HCT116 (cell line): ENCODE results near the gene C12orf75. TPM values are rescaled to one million over a fixed set of nuclear protein-coding genes. Genes with fewer than 3 reads are reported as not detected.

Experiments used
- ATAC-seq: fragments of 200-7000 bp; cut with Tn5 transposase; 2 replicates; pipeline ENCODE4 v1.9.1; 2020; ENCODE audit warnings: mild to moderate bottlenecking, moderate library complexity
- BruUV-seq: library from RNA; stranded (reverse); fragments of 400-500 nt; replicated peaks from 2 replicates; lab custom pipeline; 2021; lab: Mats Ljungman, UMichigan
- CTCF ChIA-PET: fragments of 300-600 bp; sonication (Branson Sonifier 250); formaldehyde crosslinking; loops from one replicate; lab custom pipeline; 2021; ENCODE audit warnings: antibody characterized with exemption; lab: Charles Lee
- POLR2A ChIA-PET: fragments of 300-600, 350-600 bp; sonication (Branson Sonifier 250); formaldehyde crosslinking; loops from one replicate; lab custom pipeline; 2021; ENCODE audit warnings: antibody characterized with exemption; lab: Charles Lee
- RAD21 ChIA-PET, 2 experiments: fragments of 300-600 bp; sonication (Branson Sonifier 250); formaldehyde crosslinking; loops; one replicate each; lab custom pipeline; 2023; ENCODE audit warnings: low total read pairs in 2 of 2; ENCODE audit not compliant: uncharacterized antibody in 2 of 2, unreplicated experiment in 2 of 2, low non-redundant PET in 1 of 2; lab: Charles Lee
- DNase-seq: peaks from one replicate; pipeline ENCODE4 v3.0.0-alpha.2; 2010; ENCODE audit warnings: low read depth, low spot score
- H2AFZ ChIP-seq: fragments of 200-600 bp; shearing (Covaris generic), sonication (generic); 2 replicates; pipeline ENCODE4 v1.6.1; 2017; ENCODE audit warnings: low read depth, mixed run types, mixed read lengths, antibody characterized with exemption, low read length; ENCODE audit not compliant: poor library complexity, severe bottlenecking
- H3K27ac ChIP-seq: 2 replicates; pipeline ENCODE4 v1.5.1; 2012; ENCODE audit warnings: low read depth, low read length
- H3K27me3 ChIP-seq: fragments of 200-600 bp; sonication (generic); 2 replicates; pipeline ENCODE4 v1.6.1; 2016; ENCODE audit warnings: mixed run types, low read length, mixed read lengths; ENCODE audit not compliant: insufficient read depth
- H3K36me3 ChIP-seq, 2 experiments: fragments of 200-500 bp in 1 of 2; fragments of 200-600 bp in 1 of 2; sonication (Bioruptor generic) in 1 of 2; sonication (generic) in 1 of 2; 2 replicates each; pipeline versions ENCODE4 v1.5.1 to v1.6.1; 2014 to 2016; ENCODE audit warnings: low read length in 2 of 2, inconsistent platforms in 1 of 2, mixed read lengths in 1 of 2, mixed run types in 1 of 2; ENCODE audit not compliant: insufficient read depth in 2 of 2, control insufficient read depth in 1 of 2
- H3K4me1 ChIP-seq, 2 experiments: fragments of 200-600 bp in 1 of 2; sonication (generic) in 1 of 2; 2 replicates each; pipeline versions ENCODE4 v1.5.1 to v1.6.1; 2012 to 2017; ENCODE audit warnings: low read length in 2 of 2, inconsistent platforms in 1 of 2, mild to moderate bottlenecking in 1 of 2, mixed read lengths in 1 of 2, mixed run types in 1 of 2, moderate library complexity in 1 of 2; ENCODE audit not compliant: insufficient read depth in 2 of 2, control insufficient read depth in 1 of 2
- H3K4me2 ChIP-seq: fragments of 200-600 bp; sonication (generic); 2 replicates; pipeline ENCODE4 v1.6.1; 2017; ENCODE audit warnings: mixed run types, low read length, mixed read lengths
- H3K4me3 ChIP-seq, 2 experiments: fragments of 200-600 bp in 1 of 2; sonication (generic) in 1 of 2; replicated peaks in 1 of 2; 2 replicates each; pipeline ENCODE4 v1.5.1; 2011 to 2016; ENCODE audit warnings: low read length in 2 of 2, control low read depth in 1 of 2, low read depth in 1 of 2, mild to moderate bottlenecking in 1 of 2, mixed read lengths in 1 of 2, mixed run types in 1 of 2
- H3K79me2 ChIP-seq: fragments of 200-600 bp; sonication (generic); 2 replicates; pipeline ENCODE4 v1.6.1; 2017; ENCODE audit warnings: mild to moderate bottlenecking, mixed run types, low read length, moderate library complexity, mixed read lengths; ENCODE audit not compliant: insufficient read depth
- H3K9ac ChIP-seq: fragments of 200-600 bp; sonication (generic); 2 replicates; pipeline ENCODE4 v1.6.1; 2016; ENCODE audit warnings: low read length, mixed read lengths
- H3K9me2 ChIP-seq: fragments of 200-600 bp; sonication (generic), shearing (Covaris generic); 2 replicates; pipeline ENCODE4 v1.6.1; 2017; ENCODE audit warnings: mixed run types, mild to moderate bottlenecking, moderate library complexity; ENCODE audit not compliant: insufficient read depth
- H3K9me3 ChIP-seq, 2 experiments: fragments of 200-500 bp in 1 of 2; fragments of 200-600 bp in 1 of 2; sonication (Bioruptor generic) in 1 of 2; sonication (generic) in 1 of 2; 2 replicates each; pipeline ENCODE4 v1.6.1; 2014 to 2017; ENCODE audit warnings: low read length in 2 of 2, mixed read lengths in 2 of 2, inconsistent platforms in 1 of 2, low read depth in 1 of 2, mild to moderate bottlenecking in 1 of 2, mixed run types in 1 of 2, moderate library complexity in 1 of 2; ENCODE audit not compliant: control insufficient read depth in 1 of 2, insufficient read depth in 1 of 2
- H4K20me1 ChIP-seq: fragments of 200-600 bp; sonication (generic), shearing (Covaris generic); 2 replicates; pipeline ENCODE4 v1.6.1; 2017; ENCODE audit warnings: mixed run types, mild to moderate bottlenecking, moderate library complexity; ENCODE audit not compliant: insufficient read depth
- ATF3 ChIP-seq: IDR thresholded peaks from 2 replicates; pipeline ENCODE4 v1.6.1; 2012
- CBX3 ChIP-seq: IDR thresholded peaks from 2 replicates; pipeline ENCODE4 v1.6.1; 2012; ENCODE audit warnings: low read depth
- CTCF ChIP-seq, 3 experiments: fragments of 200-600 bp in 1 of 3; sonication (generic) in 1 of 3; IDR thresholded peaks in 2 of 3; conservative IDR thresholded peaks in 1 of 3; 2 replicates each; pipeline ENCODE4 v1.5.1; 2012 to 2017; ENCODE audit warnings: low read depth in 2 of 3, low read length in 2 of 3, antibody characterized with exemption in 1 of 3, borderline replicate concordance in 1 of 3, control low read depth in 1 of 3, mild to moderate bottlenecking in 1 of 3, mixed read lengths in 1 of 3, mixed run types in 1 of 3, moderate library complexity in 1 of 3; ENCODE audit not compliant: insufficient read depth in 1 of 3
- EGR1 ChIP-seq: IDR thresholded peaks from 2 replicates; pipeline ENCODE4 v1.6.1; 2012; ENCODE audit warnings: low read depth
- EZH2 ChIP-seq: fragments of 200-600 bp; sonication (generic); IDR thresholded peaks from 2 replicates; pipeline ENCODE4 v1.6.1; 2017; ENCODE audit warnings: antibody characterized with exemption, mixed run types
- EZH2phosphoT487 ChIP-seq: fragments of 200-600 bp; IDR thresholded peaks from 2 replicates; pipeline ENCODE4 v1.6.1; 2018; ENCODE audit warnings: antibody characterized with exemption, borderline replicate concordance
- FOSL1 ChIP-seq: IDR thresholded peaks from 2 replicates; pipeline ENCODE4 v1.6.1; 2012; ENCODE audit warnings: low read depth
- JUND ChIP-seq: IDR thresholded peaks from 2 replicates; pipeline ENCODE4 v1.6.1; 2012
- MAX ChIP-seq: IDR thresholded peaks from 2 replicates; pipeline ENCODE4 v1.6.1; 2012
- POLR2A ChIP-seq: IDR thresholded peaks from 2 replicates; pipeline ENCODE4 v1.7.0; 2011; ENCODE audit warnings: borderline replicate concordance; ENCODE audit not compliant: insufficient read depth, insufficient read length; ENCODE audit errors: extremely low read depth
- POLR2AphosphoS5 ChIP-seq: IDR thresholded peaks from 2 replicates; pipeline ENCODE4 v1.6.1; 2011; ENCODE audit warnings: mild to moderate bottlenecking, low read depth, low read length, moderate library complexity
- RAD21 ChIP-seq: IDR thresholded peaks from 2 replicates; pipeline ENCODE4 v1.6.1; 2012; ENCODE audit warnings: low read depth, mild to moderate bottlenecking
- REST ChIP-seq: IDR thresholded peaks from 2 replicates; pipeline ENCODE4 v1.6.1; 2012; ENCODE audit warnings: low read depth
- SP1 ChIP-seq: IDR thresholded peaks from 2 replicates; pipeline ENCODE4 v1.6.1; 2012; ENCODE audit warnings: low read depth
- SRF ChIP-seq: IDR thresholded peaks from 2 replicates; pipeline ENCODE4 v1.6.1; 2012; ENCODE audit warnings: low read depth
- TCF7L2 ChIP-seq: IDR thresholded peaks from 2 replicates; pipeline ENCODE4 v1.7.0; 2011; ENCODE audit warnings: borderline replicate concordance, inconsistent platforms; ENCODE audit not compliant: insufficient read depth, insufficient read length; ENCODE audit errors: extremely low read depth
- YY1 ChIP-seq: IDR thresholded peaks from 2 replicates; pipeline ENCODE4 v1.6.1; 2011; ENCODE audit warnings: low read length, low read depth, moderate library complexity, mild to moderate bottlenecking; ENCODE audit not compliant: insufficient replicate concordance; ENCODE audit errors: extremely low read depth
- ZBTB33 ChIP-seq: IDR thresholded peaks from 2 replicates; pipeline ENCODE4 v1.6.1; 2011; ENCODE audit warnings: mild to moderate bottlenecking, low read length, moderate library complexity; ENCODE audit not compliant: insufficient replicate concordance; ENCODE audit errors: extremely low read depth
- ZFX ChIP-seq: fragments of 450-650 bp; IDR thresholded peaks from 2 replicates; pipeline ENCODE4 v1.6.1; 2017
- ZNF274 ChIP-seq: fragments of 200-500 bp; sonication (Bioruptor generic); IDR thresholded peaks from 2 replicates; pipeline ENCODE4 v1.6.1; 2014; ENCODE audit warnings: mild to moderate bottlenecking, low read depth, low read length, inconsistent platforms
- intact Hi-C: fragments of 100-400 bp; cut with micrococcal nuclease; formaldehyde crosslinking; loops from 2 replicates; pipeline ENCODE4 v1.10.0; 2022
- total RNA-seq: library from RNA; stranded (reverse); gene quantifications from one replicate; pipeline ENCODE4 v1.2.1, GENCODE V29; 2021; ENCODE audit not compliant: unreplicated experiment

Gene C12orf75
- total RNA-seq, 1 experiment from 2014 or later: 81.0 TPM

- H3K27ac ChIP-seq: no peak overlapping the region
- no peaks in the 10 kb centered on the region for H4K20me1 ChIP-seq
- no TSS peak for BruUV-seq
- ATAC-seq: no peak
- ChIA-PET CTCF (no interaction called here), RAD21 (no interaction called here), POLR2A (no interaction called here)
- TF ChIP-seq ZNF274: no peak
- no peak for TF ChIP-seq RAD21
- no peak for TF ChIP-seq EGR1
- no peak for TF ChIP-seq FOSL1
- no peak for TF ChIP-seq ZBTB33
- no peak for TF ChIP-seq EZH2
- no peak for TF ChIP-seq POLR2A
- TF ChIP-seq EZH2phosphoT487: no peak
- no peak for TF ChIP-seq YY1
- TF ChIP-seq SRF: no peak
- no peak for TF ChIP-seq POLR2AphosphoS5
- TF ChIP-seq REST: no peak
- no peak for TF ChIP-seq MAX
- TF ChIP-seq JUND: no peak
- TF ChIP-seq CBX3: no peak
- TF ChIP-seq TCF7L2: no peak
- no peak for TF ChIP-seq CTCF (IDR thresholded peaks at IDR 0.05 in 2 of 3, conservative IDR thresholded peaks at IDR 0.05 in 1 of 3; ENCODE audit: borderline replicate concordance in 1 of 3, insufficient read depth in 1 of 3, low read depth in 2 of 3, low read length in 2 of 3)
- TF ChIP-seq ZFX: no peak
- no peak for TF ChIP-seq SP1
- no peak for TF ChIP-seq ATF3
- no peak for DNase-seq
- no peaks in the 10 kb centered on the region for H3K9me2 ChIP-seq
- no peaks in the 10 kb centered on the region for H3K9me3 ChIP-seq
- no peak overlapping the region for H3K9ac ChIP-seq
- intact Hi-C loops: no loop called here
- no peaks in the 10 kb centered on the region for H3K36me3 ChIP-seq
- H3K79me2 ChIP-seq: no peaks in the 10 kb centered on the region
- H3K4me1 ChIP-seq: no peaks in the 10 kb centered on the region
- H3K27me3 ChIP-seq: no peaks in the 10 kb centered on the region
- H3K4me2 ChIP-seq: no peak overlapping the region
- no peak overlapping the region for H3K4me3 ChIP-seq
- no peak overlapping the region for H2AFZ ChIP-seq
These were observed 66.5 kb downstream of the C12orf75 start for GRCh38 chr12:105396983-105397382.
